ENCODE measurements around the gene SEPTIN1.

GRCh38 chr16:30380803-30381208 lies 1.6 kb downstream of the SEPTIN1 start:
- no peak for TF ChIP-seq CTCF (conservative IDR thresholded peaks at IDR 0.05; ENCODE audit: low read length)
- no peak for TF ChIP-seq EZH2phosphoT487 (IDR thresholded peaks at IDR 0.05; ENCODE audit: borderline replicate concordance, low read depth, low read length)

Measured in OCI-LY7 (cell line).